NCI-H128 (cell line): ENCODE results near the gene MYBPC2.

Experiments used
- DNase-seq: peaks from one replicate; lab custom pipeline; 2025; ENCODE audit not compliant: unreplicated experiment; lab: John Stamatoyannopoulos, UW

The MYBPC2 gene

DNA sequence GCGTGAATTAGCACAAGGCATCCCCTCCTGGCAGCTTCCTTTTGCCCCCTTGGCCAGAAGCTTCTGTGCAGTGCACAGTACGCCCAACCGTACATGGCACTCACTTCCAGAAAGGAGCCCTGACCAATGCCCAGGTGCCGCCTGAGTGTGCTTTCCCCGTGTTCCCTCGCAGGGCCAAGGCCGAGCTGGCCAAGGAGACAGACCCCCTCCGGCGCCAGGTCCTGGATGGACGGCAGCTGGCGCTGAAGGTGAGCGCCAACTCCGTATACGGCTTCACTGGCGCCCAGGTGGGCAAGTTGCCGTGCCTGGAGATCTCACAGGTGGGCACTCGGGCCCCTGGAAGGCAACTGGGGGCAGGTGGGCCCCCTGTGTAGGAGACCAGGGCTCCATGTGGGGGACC is 23.3 kb upstream of the MYBPC2 start:
- no peak for DNase-seq

DNA sequence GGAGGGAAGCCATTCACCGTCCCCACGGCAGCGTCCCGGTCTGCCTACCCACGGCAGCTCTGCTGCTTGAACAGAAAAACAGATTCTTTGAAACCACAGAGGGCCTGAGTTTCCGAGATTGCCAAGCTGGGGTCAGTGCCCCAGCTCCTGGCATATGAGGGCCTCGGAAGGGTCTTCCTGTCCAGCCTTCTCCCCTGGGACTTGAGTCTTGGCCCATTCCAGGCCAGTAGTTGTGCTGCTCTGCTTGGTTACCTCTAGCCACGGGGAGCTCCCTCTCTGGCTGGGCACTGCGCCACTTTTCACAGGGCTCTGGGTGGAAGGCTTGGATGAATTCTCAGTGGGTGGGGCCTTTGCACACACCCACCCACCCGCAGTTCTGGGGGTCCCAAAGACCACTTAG is 22.6 kb upstream of the MYBPC2 start:
- no peak for DNase-seq

DNA sequence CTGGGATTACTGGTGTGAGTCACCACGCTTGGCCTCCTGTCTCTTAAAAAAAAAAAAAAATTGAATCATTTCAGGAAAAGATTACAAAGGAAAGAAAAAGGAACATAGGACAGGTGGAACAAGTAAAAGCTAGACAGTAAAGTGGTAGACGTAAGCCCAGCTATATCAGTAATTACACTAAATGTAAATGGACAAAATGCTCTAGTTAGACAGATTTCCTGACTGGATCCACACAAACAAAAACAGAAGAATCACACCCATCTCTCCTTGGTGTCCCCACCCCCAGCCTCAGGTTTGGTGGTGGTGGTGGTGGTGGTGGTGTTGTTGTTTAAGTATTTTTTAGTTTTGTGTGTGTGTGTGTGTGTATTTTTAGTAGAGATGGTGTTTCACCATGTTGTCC is 20.3 kb upstream of the MYBPC2 start:
- DNase-seq: no peak

DNA sequence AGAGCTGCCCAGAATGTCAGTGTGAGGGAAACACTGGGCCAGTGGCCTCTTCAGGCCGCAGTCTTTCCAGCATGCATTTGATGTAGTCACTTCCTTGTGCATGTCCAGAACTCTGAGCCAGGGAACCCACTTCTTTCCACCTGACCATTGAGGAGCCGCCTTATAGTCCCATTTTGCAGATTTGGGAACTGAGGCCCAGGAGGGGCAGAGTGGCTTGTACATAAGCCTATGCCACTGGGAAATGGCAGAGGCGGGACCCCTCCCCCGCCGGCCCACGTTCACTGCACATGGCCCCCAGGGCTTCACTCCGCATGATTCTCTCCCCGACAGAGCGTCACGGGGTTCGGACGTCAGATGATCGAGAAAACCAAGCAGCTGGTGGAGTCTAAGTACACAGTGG is 19.6 kb upstream of the MYBPC2 start:
- DNase-seq: no peak

DNA sequence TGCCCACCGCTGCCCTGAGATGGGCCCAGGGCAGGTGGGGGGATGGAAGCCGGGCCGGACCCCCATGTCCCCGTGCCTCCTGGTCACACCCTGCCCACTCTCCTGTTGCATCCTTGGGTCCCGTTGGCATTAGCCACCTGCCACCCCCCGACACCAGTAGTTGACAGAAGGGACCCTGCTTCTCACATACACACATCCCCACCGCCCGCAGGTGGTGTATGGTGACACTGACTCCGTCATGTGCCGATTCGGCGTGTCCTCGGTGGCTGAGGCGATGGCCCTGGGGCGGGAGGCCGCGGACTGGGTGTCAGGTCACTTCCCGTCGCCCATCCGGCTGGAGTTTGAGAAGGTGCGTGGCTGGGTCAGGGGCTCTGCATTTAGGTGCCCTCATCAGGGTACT is 19.2 kb upstream of the MYBPC2 start:
- DNase-seq: no peak

DNA sequence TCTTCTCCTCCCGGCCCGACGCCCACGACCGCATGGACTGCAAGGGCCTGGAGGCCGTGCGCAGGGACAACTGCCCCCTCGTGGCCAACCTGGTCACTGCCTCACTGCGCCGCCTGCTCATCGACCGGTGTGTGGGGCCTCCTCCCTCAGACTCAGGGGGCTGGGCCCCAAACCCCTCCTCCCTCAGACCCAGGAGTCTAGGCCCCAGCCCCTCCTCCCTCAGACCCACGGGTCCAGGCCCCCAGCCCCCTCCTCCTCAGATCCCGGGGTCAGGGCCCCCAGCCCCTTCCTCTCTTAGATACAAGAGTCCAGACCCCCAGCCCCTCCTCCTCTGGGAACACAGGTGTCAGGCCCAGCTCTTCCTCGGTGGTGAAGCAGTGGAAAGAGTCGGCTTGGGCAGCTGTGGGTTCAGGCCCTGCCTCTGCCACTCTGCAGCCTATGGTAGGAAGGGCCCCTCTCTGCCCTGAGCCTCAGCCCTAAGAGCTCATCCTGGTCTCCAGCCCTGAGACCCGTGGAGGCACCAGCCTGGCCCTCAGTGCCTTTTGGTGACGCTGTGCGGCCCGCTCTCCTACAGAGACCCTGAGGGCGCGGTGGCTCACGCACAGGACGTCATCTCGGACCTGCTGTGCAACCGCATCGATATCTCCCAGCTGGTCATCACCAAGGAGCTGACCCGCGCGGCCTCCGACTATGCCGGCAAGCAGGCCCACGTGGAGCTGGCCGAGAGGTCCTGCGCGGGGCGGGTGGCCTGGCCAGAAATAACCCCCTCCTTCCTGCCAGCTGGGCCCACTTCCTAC is 17.6 kb upstream of the MYBPC2 start:
- DNase-seq: no peak

DNA sequence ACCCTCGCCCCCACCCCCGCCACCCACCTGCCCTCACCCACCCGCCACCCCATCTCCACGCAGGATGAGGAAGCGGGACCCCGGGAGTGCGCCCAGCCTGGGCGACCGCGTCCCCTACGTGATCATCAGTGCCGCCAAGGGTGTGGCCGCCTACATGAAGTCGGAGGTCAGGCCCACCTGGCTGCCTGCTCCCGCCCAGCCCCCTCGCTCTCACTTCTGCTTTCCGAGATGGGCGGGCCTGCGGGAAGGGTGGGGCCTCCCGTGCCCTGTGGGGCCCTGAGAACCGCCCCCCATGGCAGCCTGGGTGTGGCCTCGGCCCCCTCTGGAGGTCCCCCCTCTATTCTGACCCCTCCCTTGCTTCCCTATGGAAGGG is 17.0 kb upstream of the MYBPC2 start:
- DNase-seq: no peak

DNA sequence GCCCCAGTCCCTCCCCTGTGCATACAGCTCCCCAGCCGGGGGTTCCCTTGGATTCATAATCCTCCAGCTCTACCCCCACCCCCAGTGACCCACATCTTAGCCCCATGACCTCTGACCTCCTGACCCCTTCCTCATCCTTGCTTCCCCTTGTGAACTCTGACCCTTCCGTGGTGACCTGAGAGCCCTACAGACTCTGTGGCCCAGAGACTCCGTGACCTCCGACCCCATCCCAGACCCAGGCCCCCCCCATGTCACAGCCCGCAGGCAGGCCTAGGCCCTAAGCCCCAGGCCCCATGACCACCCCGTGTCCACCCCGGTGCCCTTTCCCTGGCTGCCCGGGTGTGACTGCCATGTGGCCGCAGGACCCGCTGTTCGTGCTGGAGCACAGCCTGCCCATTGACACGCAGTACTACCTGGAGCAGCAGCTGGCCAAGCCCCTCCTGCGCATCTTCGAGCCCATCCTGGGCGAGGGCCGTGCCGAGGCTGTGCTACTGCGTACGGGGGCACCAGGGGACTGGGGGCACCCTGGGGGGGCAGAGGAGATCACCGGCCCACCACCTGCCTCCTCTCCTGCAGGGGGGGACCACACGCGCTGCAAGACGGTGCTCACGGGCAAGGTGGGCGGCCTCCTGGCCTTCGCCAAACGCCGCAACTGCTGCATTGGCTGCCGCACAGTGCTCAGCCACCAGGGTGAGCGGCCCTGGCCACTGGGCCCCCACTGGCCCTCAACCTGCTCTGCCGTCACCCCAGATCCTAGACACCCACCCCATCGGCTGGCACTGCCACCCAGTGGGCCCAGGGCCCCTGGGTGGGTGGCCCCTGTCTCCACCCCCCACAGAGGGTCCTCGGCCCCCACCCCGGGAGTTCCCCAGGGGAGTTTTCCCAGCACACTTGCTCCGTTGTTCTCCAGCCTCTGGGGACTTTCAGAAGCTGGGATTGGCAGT is 16.4 kb upstream of the MYBPC2 start:
- DNase-seq: no peak

DNA sequence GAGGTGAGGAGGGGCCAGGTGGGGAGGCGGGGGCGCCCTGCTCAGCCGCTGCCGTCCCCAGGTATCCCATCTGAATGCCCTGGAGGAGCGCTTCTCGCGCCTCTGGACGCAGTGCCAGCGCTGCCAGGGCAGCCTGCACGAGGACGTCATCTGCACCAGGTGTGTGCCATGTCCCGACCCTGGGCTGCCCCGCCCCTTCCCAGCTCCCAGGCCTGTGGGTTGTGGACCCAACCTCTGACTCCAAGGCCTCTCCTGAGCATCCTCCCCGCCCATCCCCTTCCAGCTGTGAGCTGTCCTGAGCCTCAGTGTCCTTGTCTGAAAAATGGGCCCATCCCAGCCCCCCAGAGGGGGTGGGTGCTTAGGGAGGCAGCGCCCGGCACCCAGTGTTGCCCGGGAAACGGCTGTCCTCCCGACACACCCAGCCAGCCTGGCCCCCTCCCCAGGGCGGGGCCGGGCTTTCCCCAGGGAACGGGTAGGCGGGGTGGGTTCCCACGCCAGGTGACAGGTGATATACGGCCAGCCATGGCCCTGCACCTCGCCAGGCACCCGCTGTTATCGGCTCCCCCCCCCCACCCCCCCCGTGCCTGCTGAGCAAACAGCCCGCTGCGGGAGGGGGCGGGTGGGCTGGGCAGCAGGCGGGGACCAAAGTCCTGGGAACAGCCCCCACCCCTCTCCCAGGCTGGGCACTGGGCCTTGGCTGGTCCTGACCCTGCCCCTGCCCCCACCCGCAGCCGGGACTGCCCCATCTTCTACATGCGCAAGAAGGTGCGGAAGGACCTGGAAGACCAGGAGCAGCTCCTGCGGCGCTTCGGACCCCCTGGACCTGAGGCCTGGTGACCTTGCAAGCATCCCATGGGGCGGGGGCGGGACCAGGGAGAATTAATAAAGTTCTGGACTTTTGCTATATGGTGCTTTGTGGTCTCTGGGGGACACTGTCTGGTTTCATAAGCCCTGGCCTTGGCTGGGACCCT is 15.3 kb upstream of the MYBPC2 start:
- DNase-seq: no peak

DNA sequence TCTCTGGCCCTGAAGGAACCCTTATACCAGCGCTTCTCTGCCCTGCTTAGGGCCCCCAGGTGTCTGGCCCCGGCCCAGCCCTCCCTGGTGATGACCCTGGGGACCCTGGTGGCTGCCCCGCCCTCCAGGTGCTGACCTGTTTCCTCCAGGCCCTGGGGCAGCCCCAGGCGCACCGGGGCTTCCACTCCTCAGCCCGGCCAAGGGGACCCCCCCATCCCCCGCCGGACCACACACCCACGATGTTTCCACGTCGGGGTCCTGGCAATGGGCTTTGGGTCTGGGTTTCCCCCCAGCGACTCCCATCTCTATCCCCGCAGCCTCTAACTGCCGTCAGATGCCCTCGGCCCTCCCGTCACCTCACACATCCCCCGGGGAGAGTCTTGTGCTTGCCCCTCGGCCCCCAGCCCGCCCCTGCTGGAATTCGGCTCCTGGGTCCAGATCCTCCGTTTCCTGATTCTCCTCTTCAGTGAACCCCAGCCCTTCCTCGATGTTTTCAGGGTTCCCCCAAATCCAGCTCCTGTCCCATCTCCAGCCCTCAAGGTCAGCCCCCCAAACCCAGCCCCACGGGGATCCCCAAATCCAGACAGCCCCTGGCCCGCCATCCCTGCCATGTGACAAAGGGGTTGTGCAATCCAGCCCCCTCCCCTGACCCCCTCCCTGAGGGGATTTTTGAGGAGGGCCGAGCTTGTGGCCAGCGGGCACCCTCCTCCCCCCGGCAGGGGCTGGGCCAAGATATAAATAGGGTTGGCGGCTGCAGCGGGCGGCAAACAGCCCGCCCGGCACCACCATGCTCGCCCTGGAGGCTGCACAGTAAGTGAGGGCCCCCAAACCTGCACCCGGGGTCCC is 14.3 kb upstream of the MYBPC2 start, which contains the start of gene SPIB:
SPIB (plus strand) TSS at position 763 of the 846 bp plus-strand sequence; CDS start at position 788, 25 bp downstream.
- DNase-seq: no peak

DNA sequence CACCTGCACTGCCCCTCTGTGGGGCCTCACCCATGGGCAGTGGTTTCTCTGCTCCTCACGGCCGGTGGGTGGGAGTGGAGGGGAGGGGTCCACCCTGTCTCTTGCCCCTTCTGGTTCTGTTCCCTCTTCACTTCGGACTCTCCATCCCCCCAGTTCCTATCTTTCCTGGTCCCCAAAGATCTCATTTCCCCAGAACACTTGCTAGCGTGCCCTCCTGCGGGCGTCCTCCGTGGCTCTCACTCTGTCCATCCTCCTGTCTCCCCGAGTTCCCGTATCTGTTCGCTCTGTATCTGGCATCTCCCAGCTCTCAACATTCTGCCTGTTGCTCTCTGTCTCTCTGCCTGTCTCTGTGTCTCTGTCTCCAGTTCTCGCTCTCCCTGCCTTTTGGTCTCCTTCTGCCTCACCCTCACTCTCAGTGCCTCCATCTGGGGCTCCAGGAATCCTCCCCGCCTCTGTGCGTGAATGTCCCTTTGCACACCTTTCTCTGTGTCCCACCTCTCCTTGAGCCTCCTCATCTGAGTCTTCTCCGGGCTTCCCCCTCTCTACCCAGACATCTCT is 13.6 kb upstream of the MYBPC2 start:
- DNase-seq: no peak

DNA sequence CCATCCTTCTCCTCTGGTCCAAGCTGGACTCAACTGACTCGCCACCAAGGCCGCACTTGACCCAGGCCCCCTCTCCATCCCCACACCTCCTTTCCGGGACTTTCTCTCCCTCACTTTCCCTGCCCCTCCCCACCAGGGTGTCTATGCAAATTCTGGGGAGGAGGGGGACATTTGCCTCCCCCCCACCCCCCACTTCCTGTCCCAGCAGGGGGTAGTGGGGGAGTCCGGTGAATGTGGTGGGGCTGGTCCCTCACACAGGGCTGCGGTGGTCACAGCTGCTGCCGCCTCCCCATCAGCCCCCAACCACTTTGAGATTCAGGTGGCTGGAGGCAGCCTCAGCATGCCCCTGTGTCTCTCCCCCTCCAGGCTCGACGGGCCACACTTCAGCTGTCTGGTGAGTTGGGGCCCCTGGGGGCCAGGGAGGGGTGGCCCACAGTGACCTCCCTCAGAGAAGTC is 13.1 kb upstream of the MYBPC2 start:
- DNase-seq: no peak

DNA sequence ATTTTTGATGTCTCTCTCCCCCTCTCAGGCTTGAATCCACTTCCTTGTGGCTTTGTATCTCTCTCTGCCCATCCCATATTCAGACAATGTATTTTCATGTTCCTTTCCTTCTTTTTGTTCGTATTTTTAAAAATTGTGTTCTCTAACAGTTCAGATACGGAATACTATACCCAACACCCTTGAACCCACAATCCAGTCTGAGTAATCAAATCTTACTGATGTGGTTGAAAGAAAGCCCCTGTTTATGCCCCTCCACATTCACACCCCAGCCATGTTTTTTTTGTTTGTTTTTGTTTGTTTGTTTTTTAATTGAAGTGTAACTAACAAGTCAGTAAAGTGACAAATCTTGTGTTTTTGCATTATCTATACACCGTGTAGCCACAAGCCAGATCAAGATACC is 12.6 kb upstream of the MYBPC2 start:
- DNase-seq: no peak

DNA sequence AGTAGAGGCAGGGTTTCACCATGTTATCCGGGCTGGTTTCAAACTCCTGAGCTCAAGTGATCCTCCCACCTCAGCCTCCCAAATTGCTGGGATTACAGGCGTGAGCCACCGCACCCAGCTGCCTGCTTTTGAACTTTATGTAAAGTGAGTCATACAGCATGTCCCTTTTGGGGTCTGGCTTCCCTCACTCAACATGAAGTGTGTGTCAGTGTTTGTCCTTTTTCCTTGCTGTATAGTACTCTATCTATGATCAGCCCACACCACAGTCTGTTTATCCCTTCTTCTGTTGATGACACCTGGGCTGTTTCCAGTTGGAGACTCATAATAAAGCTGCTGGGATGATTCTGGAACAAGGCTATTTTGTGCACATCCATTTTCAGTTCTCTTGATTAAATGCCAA is 11.9 kb upstream of the MYBPC2 start:
- DNase-seq: no peak

DNA sequence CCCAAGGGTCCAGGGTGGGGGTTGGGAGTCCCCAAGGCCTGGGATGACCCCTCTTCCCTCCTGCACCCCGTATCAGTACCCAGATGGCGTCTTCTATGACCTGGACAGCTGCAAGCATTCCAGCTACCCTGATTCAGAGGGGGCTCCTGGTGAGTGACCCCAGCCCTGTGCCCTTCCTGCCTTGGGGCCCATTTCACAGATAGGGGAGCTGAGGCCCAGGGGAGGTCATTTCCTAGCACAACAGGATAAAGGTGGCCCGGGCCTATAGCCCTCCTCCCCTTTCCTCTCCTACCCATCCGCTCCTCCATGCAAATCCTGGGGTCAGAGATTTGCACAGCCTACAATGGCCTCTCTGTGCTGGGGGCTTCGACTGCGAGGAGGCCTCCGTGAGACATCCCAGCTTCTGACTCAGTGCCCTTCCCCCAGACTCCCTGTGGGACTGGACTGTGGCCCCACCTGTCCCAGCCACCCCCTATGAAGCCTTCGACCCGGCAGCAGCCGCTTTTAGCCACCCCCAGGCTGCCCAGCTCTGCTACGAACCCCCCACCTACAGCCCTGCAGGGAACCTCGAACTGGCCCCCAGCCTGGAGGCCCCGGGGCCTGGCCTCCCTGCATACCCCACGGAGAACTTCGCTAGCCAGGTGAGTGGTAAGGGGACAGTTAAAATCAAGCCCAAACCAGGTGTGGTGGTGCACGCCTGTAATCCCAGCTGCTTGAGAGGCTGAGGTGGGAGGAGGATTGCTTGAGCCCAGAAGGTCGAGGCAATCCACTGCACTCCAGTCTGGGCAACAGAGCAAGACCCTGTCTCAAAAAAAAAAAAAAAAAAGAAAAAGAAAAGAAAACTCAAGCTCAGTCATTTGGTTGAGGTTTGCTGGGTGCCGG is 10.1 kb upstream of the MYBPC2 start:
- DNase-seq: no peak

DNA sequence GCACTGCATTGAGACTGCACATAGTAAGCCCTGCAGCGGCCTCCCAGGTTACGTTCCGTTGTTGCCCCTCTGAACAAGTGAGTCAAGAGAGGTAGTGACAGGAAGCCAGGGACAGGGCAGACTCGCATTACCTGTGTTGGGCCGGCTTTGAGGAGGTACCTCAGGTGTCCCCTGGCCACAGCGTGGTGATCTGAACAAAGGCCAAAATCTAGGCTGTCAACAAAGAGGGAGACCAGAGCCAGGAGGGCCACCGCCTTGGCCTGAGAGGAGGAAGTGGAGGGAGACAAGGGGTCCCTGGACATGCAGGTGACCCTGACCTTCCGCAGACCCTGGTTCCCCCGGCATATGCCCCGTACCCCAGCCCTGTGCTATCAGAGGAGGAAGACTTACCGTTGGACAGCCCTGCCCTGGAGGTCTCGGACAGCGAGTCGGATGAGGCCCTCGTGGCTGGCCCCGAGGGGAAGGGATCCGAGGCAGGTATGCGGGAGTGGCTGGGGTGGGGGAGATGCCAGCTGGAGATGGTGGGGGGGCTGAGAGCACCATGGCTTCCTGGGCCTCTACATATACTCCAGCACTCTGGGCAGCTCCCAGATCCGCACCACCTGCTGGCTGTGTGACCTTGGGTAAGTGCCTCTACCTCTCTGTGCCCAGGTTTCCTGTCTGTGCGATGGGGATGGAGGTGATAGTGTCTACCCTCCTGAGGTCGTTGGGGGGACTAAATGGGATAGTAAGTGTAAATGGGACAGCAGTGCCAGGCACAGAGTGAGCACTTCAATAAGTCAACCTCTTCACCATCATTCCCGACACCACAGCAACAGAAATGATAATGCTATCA is 9.2 kb upstream of the MYBPC2 start:
- no peak for DNase-seq

DNA sequence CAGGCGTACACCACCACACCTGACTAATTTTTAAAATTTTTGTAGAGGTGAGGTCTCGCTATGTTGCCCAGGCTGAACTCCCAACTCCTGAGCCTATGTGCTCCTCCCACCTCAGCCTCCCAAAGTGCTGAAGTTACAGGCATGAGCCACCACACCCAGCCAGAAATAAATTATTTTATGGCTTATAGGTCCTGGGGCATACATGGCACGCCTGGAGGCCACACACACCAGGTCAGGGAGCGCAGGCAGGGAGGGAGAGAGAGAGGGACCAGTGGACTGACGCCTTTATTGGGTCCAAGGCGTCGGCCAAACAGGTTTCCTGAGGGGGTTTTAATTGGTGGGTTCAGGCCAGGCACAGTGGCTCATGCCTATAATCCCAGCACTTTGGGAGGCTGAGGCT is 7.1 kb upstream of the MYBPC2 start:
- DNase-seq: no peak
